HepG2 (cell line): ENCODE data around the gene TAL2. TPM values are rescaled to one million over a fixed set of nuclear protein-coding genes. Genes with fewer than 3 reads are reported as not detected.

Experiments used
- ATAC-seq: fragments of 200-7000 bp; cut with Tn5 transposase; 3 replicates; pipeline ENCODE4 v1.9.1; 2020; ENCODE audit warnings: mild to moderate bottlenecking, moderate library complexity
- BruUV-seq: library from RNA; stranded (reverse); fragments of 400-500 nt; replicated peaks from 2 replicates; lab custom pipeline; 2021; lab: Mats Ljungman, UMichigan
- CTCF ChIA-PET: fragments of 300-600 bp; formaldehyde crosslinking; extraction: SDS; loops from one replicate; lab custom pipeline; 2021; ENCODE audit warnings: low total read pairs, inconsistent platforms, low intra/inter-chr PET ratio; lab: Yijun Ruan, JAX
- POLR2A ChIA-PET: fragments of 350-600 bp; sonication (Branson Sonifier 250); formaldehyde crosslinking; loops from one replicate; lab custom pipeline; 2020; ENCODE audit warnings: antibody characterized with exemption, inconsistent platforms; lab: Yijun Ruan, JAX
- DNase-seq: peaks from one replicate; pipeline ENCODE4 v3.0.0-alpha.2; 2015; ENCODE audit warnings: low spot score
- FAIRE-seq: peaks from 3 replicates; lab custom pipeline; 2011; peaks lifted over from hg19 to GRCh38; lab: Jason Lieb, UNC
- H2AFZ ChIP-seq: one replicate; pipeline ENCODE4 v1.6.1; 2011; ENCODE audit warnings: low read length, inconsistent platforms
- H3K27ac ChIP-seq: fragments of 300-600 bp; 3 replicates; pipeline ENCODE4 v1.8.0; 2011; ENCODE audit warnings: mixed run types, mild to moderate bottlenecking, mixed read lengths, low read length, inconsistent platforms; ENCODE audit not compliant: insufficient read depth; ENCODE audit errors: extremely low read length
- H3K27me3 ChIP-seq, 2 experiments: fragments of 200-600 bp in 1 of 2; 2 replicates in 1 of 2; 3 replicates in 1 of 2; pipeline versions ENCODE4 v1.6.0 to v1.8.0; 2011; ENCODE audit warnings: low read length in 2 of 2, mild to moderate bottlenecking in 2 of 2, moderate library complexity in 2 of 2, inconsistent platforms in 1 of 2; ENCODE audit not compliant: insufficient read depth in 2 of 2, control insufficient read depth in 1 of 2
- H3K36me3 ChIP-seq, 2 experiments: fragments of 200-600 bp in 1 of 2; replicated peaks in 1 of 2; 2 replicates in 1 of 2; 3 replicates in 1 of 2; pipeline versions ENCODE4 v1.5.1 to v1.8.0; 2011; ENCODE audit warnings: low read length in 2 of 2, inconsistent platforms in 1 of 2; ENCODE audit not compliant: insufficient read depth in 2 of 2, control insufficient read depth in 1 of 2
- H3K4me1 ChIP-seq: 2 replicates; pipeline ENCODE4 v1.5.1; 2012; ENCODE audit warnings: low read length, inconsistent platforms; ENCODE audit not compliant: insufficient read depth
- H3K4me2 ChIP-seq: 2 replicates; pipeline ENCODE4 v1.6.0; 2011; ENCODE audit warnings: low read depth, low read length, inconsistent platforms
- H3K4me3 ChIP-seq, 3 experiments: fragments of 200-600 bp in 1 of 3; sonication (generic), shearing (Covaris generic) in 1 of 3; replicated peaks in 1 of 3; 2 replicates each; pipeline ENCODE4 v1.5.1; 2011 to 2016; ENCODE audit warnings: low read length in 3 of 3, inconsistent platforms in 2 of 3, low read depth in 2 of 3, mild to moderate bottlenecking in 2 of 3, control low read depth in 1 of 3, mixed read lengths in 1 of 3; ENCODE audit not compliant: insufficient read depth in 1 of 3
- H3K79me2 ChIP-seq: one replicate; pipeline ENCODE4 v1.6.1; 2011; ENCODE audit warnings: low read length, inconsistent platforms; ENCODE audit not compliant: insufficient read depth
- H3K9ac ChIP-seq: 2 replicates; pipeline ENCODE4 v1.6.0; 2011; ENCODE audit warnings: mild to moderate bottlenecking, low read depth, low read length, inconsistent platforms; ENCODE audit not compliant: insufficient read depth
- H3K9me3 ChIP-seq: 2 replicates; pipeline ENCODE4 v1.5.1; 2012; ENCODE audit warnings: mild to moderate bottlenecking, low read length
- H4K20me1 ChIP-seq: 2 replicates; pipeline ENCODE4 v1.6.0; 2011; ENCODE audit warnings: inconsistent platforms, mild to moderate bottlenecking, low read length, moderate library complexity; ENCODE audit not compliant: insufficient read depth
- DR1 ChIP-seq: sonication (generic); formaldehyde crosslinking; IDR thresholded peaks from 2 replicates; pipeline ENCODE4 v1.8.0; 2021; ENCODE audit warnings: mild to moderate bottlenecking, missing genetic modification reagents, inconsistent platforms
- KLF6 ChIP-seq: IDR thresholded peaks from 2 replicates; pipeline ENCODE4 v1.8.0; 2016; ENCODE audit warnings: missing biosample characterization, missing genetic modification reagents
- YEATS4 ChIP-seq: sonication (generic); formaldehyde crosslinking; IDR thresholded peaks from 2 replicates; pipeline ENCODE4 v1.4.0; 2020; ENCODE audit warnings: missing genetic modification reagents, borderline replicate concordance
- ZFYVE20 ChIP-seq: sonication (generic); formaldehyde crosslinking; IDR thresholded peaks from 2 replicates; pipeline ENCODE4 v1.8.0; 2023; ENCODE audit warnings: low read depth, mild to moderate bottlenecking, moderate library complexity, missing genetic modification reagents, borderline replicate concordance
- ZNF407 ChIP-seq: sonication (generic); formaldehyde crosslinking; IDR thresholded peaks from one replicate; pipeline ENCODE4 v1.5.1; 2020; ENCODE audit warnings: mild to moderate bottlenecking, missing genetic modification reagents; ENCODE audit errors: not compliant biosample characterization
- WGBS: methylation state at CpG from one replicate; pipeline ENCODE4 v1.1.6; 2017; ENCODE audit warnings: low lambda C conversion rate; 5-methylcytosine and 5-hydroxymethylcytosine counted together
- in situ Hi-C: cut with HindIII; loops from 2 replicates; pipeline ENCODE4 v1.10.0; 2017; ENCODE audit warnings: low pct_unique_long_range_greater_than_20kb; ENCODE audit not compliant: extremely low pct_ligation_motif_present
- intact Hi-C: fragments of 100-400 bp; cut with micrococcal nuclease; formaldehyde crosslinking; loops from one replicate; pipeline ENCODE4 v1.10.0; 2022; ENCODE audit not compliant: unreplicated experiment
- polyA plus RNA-seq, 8 experiments: library from polyadenylated mRNA; depleted of rRNA in 3 of 8; stranded (reverse) in 7 of 8; unstranded in 1 of 8; fragments of >200 nt; fragmentation: Illumina TruSeq in 4 of 8; extraction: Trizol in 4 of 8; gene quantifications; 2 replicates each; pipeline versions ENCODE4 v1.2.1 to v1.2.3, GENCODE V29; 2011 to 2016; ENCODE audit warnings: low read depth in 4 of 8, missing spikeins in 1 of 8, mixed read lengths in 1 of 8; ENCODE audit not compliant: insufficient read depth in 1 of 8
- total RNA-seq, 5 experiments: library from RNA; depleted of rRNA; stranded (reverse); fragments of >200 nt; fragmentation: Illumina TruSeq; extraction: Trizol; gene quantifications; 2 replicates each; pipeline ENCODE4 v1.2.3, GENCODE V29; 2016; ENCODE audit warnings: low read depth in 1 of 5

The TAL2 gene
- total and polyA plus RNA-seq, 2 of the 13 experiments (the other 11 are each of a cell fraction or from before 2014, with no cell fraction given): 0.22 TPM; not detected in 1

GRCh38 chr9:105658351-105658750, 3.9 kb upstream of the TAL2 start:
- H3K27ac ChIP-seq: no peak overlapping the region
- no peaks in the 10 kb centered on the region for H3K36me3 ChIP-seq
- no TSS peak for BruUV-seq
- H3K4me2 ChIP-seq: no peak overlapping the region
- in situ Hi-C loops (no loop called here), intact Hi-C loops (no loop called here)
- H3K4me3 ChIP-seq: no peak overlapping the region
- H2AFZ ChIP-seq: no peak overlapping the region
- no peaks in the 10 kb centered on the region for H4K20me1 ChIP-seq
- WGBS: 63% methylated on average over 2 of the region's 2 CpGs
- FAIRE-seq (no peak), DNase-seq (no peak), ATAC-seq (no peak)
- POLR2A ChIA-PET: no interaction called here
- peaks cover 16% of the 10 kb centered on the region for H3K4me1 ChIP-seq
- CTCF ChIA-PET: no interaction called here
- no peak for TF ChIP-seq ZFYVE20
- no peak for TF ChIP-seq YEATS4
- TF ChIP-seq DR1 (CRISPR knock-in tag): no peak
- no peak for TF ChIP-seq KLF6 (CRISPR knock-in tag)
- TF ChIP-seq ZNF407 (CRISPR knock-in tag): no peak
- H3K9me3 ChIP-seq: no peaks in the 10 kb centered on the region
- peaks cover 6 to 29% of the 10 kb centered on the region in 2 experiments; a peak in 3 of 5 replicates for H3K27me3 ChIP-seq
- H3K9ac ChIP-seq: no peak overlapping the region
- no peaks in the 10 kb centered on the region for H3K79me2 ChIP-seq
